Measurements from ENCODE around the gene ASCC3.

ASCC3 gene

GRCh38 chr6:100461917-100462705, 419.0 kb downstream of the ASCC3 start:
- Histone ChIP-seq H3K36me3 (ENCODE audit: insufficient read depth, low read length) (no peaks in the 10 kb centered on the region), H2AFZ (ENCODE audit: low read depth, low read length) (peak overlapping the region; percentile 47; the same call in 1 of the 2 replicates), H3K27ac (ENCODE audit: low read length) (peak overlapping the region; percentile 77), H3K4me1 (ENCODE audit: insufficient read depth, low read length) (peaks cover 28% of the 10 kb centered on the region), H3K4me3 (ENCODE audit: low read depth in 1 of 2, low read length in 2 of 2) (peak overlapping the region in 1 of 2 experiments; percentile 27; a peak in 1 of 4 replicates), H3K27me3 (ENCODE audit: insufficient read depth, low read length, poor library complexity) (no peaks in the 10 kb centered on the region), H3K4me2 (ENCODE audit: insufficient read depth, low read length) (peak overlapping the region; percentile 54), H3K9me3 (ENCODE audit: insufficient read depth, low read length, severe bottlenecking) (peaks cover 25% of the 10 kb centered on the region), H3K79me2 (ENCODE audit: insufficient read depth, low read length) (no peaks in the 10 kb centered on the region), H4K20me1 (ENCODE audit: insufficient read depth, low read length) (no peaks in the 10 kb centered on the region), H3K9ac (ENCODE audit: low read depth, low read length) (peak overlapping the region; percentile 42)
- TF ChIP-seq EZH2 (IDR thresholded peaks at IDR 0.05; ENCODE audit: borderline replicate concordance, low read depth, low read length, severe bottlenecking) (no peak), CTCF (IDR thresholded peaks at IDR 0.05; ENCODE audit: borderline replicate concordance, extremely low read depth, low read length, poor library complexity, severe bottlenecking) (no peak)
- DNase-seq: no peak
- ATAC-seq (ENCODE audit: insufficient read depth, low read depth): peak; percentile 62

DNA sequence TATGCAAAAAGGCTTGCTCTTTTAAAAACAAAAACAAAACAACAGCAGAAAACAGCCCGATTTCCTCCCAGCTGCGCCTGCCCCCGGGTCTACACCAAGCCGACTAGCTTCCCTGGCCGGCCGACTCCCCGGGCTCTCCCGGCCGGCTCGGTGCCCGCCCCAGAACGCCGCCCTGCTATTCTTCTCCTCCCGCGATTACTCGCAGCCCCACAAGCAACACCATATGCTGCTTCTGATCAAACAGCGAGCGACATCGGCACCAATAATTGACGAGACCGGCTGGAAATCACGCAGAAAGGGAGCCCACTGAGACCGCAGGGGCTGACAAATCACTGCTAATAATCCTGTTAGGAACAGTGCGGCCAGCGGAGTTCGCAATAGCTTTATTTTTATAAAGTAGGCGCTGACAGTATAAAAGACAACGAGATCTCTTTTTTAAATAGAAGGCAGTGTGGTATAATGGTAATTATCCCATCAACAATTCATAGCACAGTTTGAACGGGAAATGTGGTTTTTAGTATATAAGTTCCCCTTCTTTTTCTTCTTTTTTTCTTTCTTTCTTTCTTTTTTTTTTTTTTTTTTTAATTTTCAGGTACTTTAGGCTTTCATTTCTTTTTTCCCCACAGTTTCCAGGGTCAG, 419.7 kb downstream of the ASCC3 start:
- Histone ChIP-seq H3K27ac (ENCODE audit: low read length) (peak overlapping the region; percentile 77), H2AFZ (ENCODE audit: low read depth, low read length) (peak overlapping the region; percentile 47), H3K36me3 (ENCODE audit: insufficient read depth, low read length) (no peaks in the 10 kb centered on the region), H3K4me3 (ENCODE audit: low read depth in 1 of 2, low read length in 2 of 2) (peak overlapping the region in 1 of 2 experiments; percentile 27; a peak in 1 of 4 replicates), H3K9me3 (ENCODE audit: insufficient read depth, low read length, severe bottlenecking) (peaks cover 28% of the 10 kb centered on the region), H4K20me1 (ENCODE audit: insufficient read depth, low read length) (no peaks in the 10 kb centered on the region), H3K4me1 (ENCODE audit: insufficient read depth, low read length) (peaks cover 28% of the 10 kb centered on the region), H3K9ac (ENCODE audit: low read depth, low read length) (peak overlapping the region; percentile 42), H3K27me3 (ENCODE audit: insufficient read depth, low read length, poor library complexity) (no peaks in the 10 kb centered on the region), H3K79me2 (ENCODE audit: insufficient read depth, low read length) (no peaks in the 10 kb centered on the region), H3K4me2 (ENCODE audit: insufficient read depth, low read length) (peak overlapping the region; percentile 54)
- no peak for DNase-seq
- ATAC-seq (ENCODE audit: insufficient read depth, low read depth): no peak
- TF ChIP-seq EZH2 (IDR thresholded peaks at IDR 0.05; ENCODE audit: borderline replicate concordance, low read depth, low read length, severe bottlenecking) (no peak), CTCF (IDR thresholded peaks at IDR 0.05; ENCODE audit: borderline replicate concordance, extremely low read depth, low read length, poor library complexity, severe bottlenecking) (no peak)

GRCh38 chr6:100460650-100461204, 420.4 kb downstream of the ASCC3 start:
- Histone ChIP-seq H3K9ac (ENCODE audit: low read depth, low read length) (no peak overlapping the region), H3K27me3 (ENCODE audit: insufficient read depth, low read length, poor library complexity) (no peaks in the 10 kb centered on the region), H3K4me1 (ENCODE audit: insufficient read depth, low read length) (peaks cover 28% of the 10 kb centered on the region), H2AFZ (ENCODE audit: low read depth, low read length) (no peak overlapping the region), H4K20me1 (ENCODE audit: insufficient read depth, low read length) (no peaks in the 10 kb centered on the region), H3K79me2 (ENCODE audit: insufficient read depth, low read length) (no peaks in the 10 kb centered on the region), H3K27ac (ENCODE audit: low read length) (peak overlapping the region; percentile 77; the same call in 1 of the 2 replicates), H3K4me2 (ENCODE audit: insufficient read depth, low read length) (no peak overlapping the region), H3K9me3 (ENCODE audit: insufficient read depth, low read length, severe bottlenecking) (peaks cover 25% of the 10 kb centered on the region), H3K36me3 (ENCODE audit: insufficient read depth, low read length) (no peaks in the 10 kb centered on the region), H3K4me3 (ENCODE audit: low read depth in 1 of 2, low read length in 2 of 2) (no peak overlapping the region)
- ATAC-seq (ENCODE audit: insufficient read depth, low read depth): no peak
- DNase-seq: no peak
- no peak for TF ChIP-seq EZH2 (IDR thresholded peaks at IDR 0.05; ENCODE audit: borderline replicate concordance, low read depth, low read length, severe bottlenecking)
- TF ChIP-seq CTCF (IDR thresholded peaks at IDR 0.05; ENCODE audit: borderline replicate concordance, extremely low read depth, low read length, poor library complexity, severe bottlenecking): peak; percentile 64
